HepG2 (cell line): ENCODE measurements around the gene PEX11B. TPM values are rescaled to one million over a fixed set of nuclear protein-coding genes. Genes with fewer than 3 reads are reported as not detected.

Source experiments
- ARID5B ChIP-seq: IDR thresholded peaks from 2 replicates; pipeline ENCODE4 v1.4.0; 2020; ENCODE audit warnings: mild to moderate bottlenecking, missing genetic modification reagents
- BORCS8-MEF2B ChIP-seq: sonication (generic); formaldehyde crosslinking; IDR thresholded peaks from 2 replicates; pipeline ENCODE4 v1.8.0; 2022; ENCODE audit warnings: mild to moderate bottlenecking, missing genetic modification reagents
- CBX5 ChIP-seq: sonication (generic); formaldehyde crosslinking; IDR thresholded peaks from 2 replicates; pipeline ENCODE4 v1.4.0; 2020; ENCODE audit warnings: missing genetic modification reagents, borderline replicate concordance
- GABPB1 ChIP-seq: IDR thresholded peaks from 2 replicates; pipeline ENCODE4 v1.6.1; 2016; ENCODE audit warnings: mild to moderate bottlenecking, missing genetic modification reagents, moderate library complexity, missing compliant biosample characterization
- HMG20B ChIP-seq: conservative IDR thresholded peaks from 2 replicates; pipeline ENCODE4 v1.6.1; 2016; ENCODE audit warnings: missing genetic modification reagents, missing compliant biosample characterization
- HNRNPL ChIP-seq: fragments of 200-400 bp; formaldehyde crosslinking; IDR thresholded peaks from 2 replicates; pipeline ENCODE4 v1.6.1; 2017; ENCODE audit warnings: mild to moderate bottlenecking, low read depth, low read length
- HNRNPLL ChIP-seq: fragments of 200-400 bp; formaldehyde crosslinking; IDR thresholded peaks from 2 replicates; pipeline ENCODE4 v1.6.1; 2017; ENCODE audit warnings: mild to moderate bottlenecking, low read depth, low read length; ENCODE audit not compliant: poor library complexity, severe bottlenecking
- KAT7 ChIP-seq: IDR thresholded peaks from 2 replicates; pipeline ENCODE4 v1.6.1; 2018; ENCODE audit warnings: borderline replicate concordance, missing compliant biosample characterization
- KMT2B ChIP-seq: IDR thresholded peaks from 2 replicates; pipeline ENCODE4 v1.6.1; 2016; ENCODE audit warnings: missing genetic modification reagents, missing compliant biosample characterization
- MAZ ChIP-seq, 2 experiments: sonication (generic) in 1 of 2; formaldehyde crosslinking in 1 of 2; IDR thresholded peaks; 2 replicates each; pipeline versions ENCODE4 v1.5.0 to v1.6.1; 2012 to 2020; ENCODE audit warnings: low read depth in 2 of 2, mild to moderate bottlenecking in 2 of 2, borderline replicate concordance in 1 of 2, improper control_type of control experiment in 1 of 2, low read length in 1 of 2, missing genetic modification reagents in 1 of 2, moderate library complexity in 1 of 2
- POLR2G ChIP-seq: fragments of 200-400 bp; formaldehyde crosslinking; IDR thresholded peaks from 2 replicates; pipeline ENCODE4 v1.6.1; 2018; ENCODE audit warnings: mild to moderate bottlenecking, low read depth, low read length, moderate library complexity
- PTBP1 ChIP-seq: fragments of 200-400 bp; formaldehyde crosslinking; IDR thresholded peaks from 2 replicates; pipeline ENCODE4 v1.6.1; 2018; ENCODE audit warnings: low read length, low read depth; ENCODE audit not compliant: poor library complexity, severe bottlenecking
- SP4 ChIP-seq: sonication (generic); formaldehyde crosslinking; IDR thresholded peaks from 2 replicates; pipeline ENCODE4 v1.8.1; 2023; ENCODE audit warnings: mild to moderate bottlenecking, missing genetic modification reagents
- TARDBP ChIP-seq: sonication (generic); formaldehyde crosslinking; IDR thresholded peaks from 2 replicates; pipeline ENCODE4 v1.8.0; 2022; ENCODE audit warnings: mild to moderate bottlenecking, missing genetic modification reagents
- YEATS4 ChIP-seq: sonication (generic); formaldehyde crosslinking; IDR thresholded peaks from 2 replicates; pipeline ENCODE4 v1.4.0; 2020; ENCODE audit warnings: missing genetic modification reagents, borderline replicate concordance
- ZNF205 ChIP-seq: IDR thresholded peaks from 2 replicates; pipeline ENCODE4 v1.6.1; 2018; ENCODE audit warnings: missing biosample characterization, missing genetic modification reagents
- ZNF788 ChIP-seq: sonication (generic); formaldehyde crosslinking; IDR thresholded peaks from 2 replicates; pipeline ENCODE4 v1.5.0; 2020; ENCODE audit warnings: mild to moderate bottlenecking, missing genetic modification reagents, borderline replicate concordance
- polyA plus RNA-seq, 8 experiments: library from polyadenylated mRNA; depleted of rRNA in 3 of 8; stranded (reverse) in 7 of 8; unstranded in 1 of 8; fragments of >200 nt; fragmentation: Illumina TruSeq in 4 of 8; extraction: Trizol in 4 of 8; gene quantifications; 2 replicates each; pipeline versions ENCODE4 v1.2.1 to v1.2.3, GENCODE V29; 2011 to 2016; ENCODE audit warnings: low read depth in 4 of 8, missing spikeins in 1 of 8, mixed read lengths in 1 of 8; ENCODE audit not compliant: insufficient read depth in 1 of 8
- total RNA-seq, 5 experiments: library from RNA; depleted of rRNA; stranded (reverse); fragments of >200 nt; fragmentation: Illumina TruSeq; extraction: Trizol; gene quantifications; 2 replicates each; pipeline ENCODE4 v1.2.3, GENCODE V29; 2016; ENCODE audit warnings: low read depth in 1 of 5
- TF ChIP-seq, protein P1 (sequence below): sonication (generic); formaldehyde crosslinking; IDR thresholded peaks from 2 replicates; pipeline ENCODE4 v1.4.0; 2020; ENCODE audit warnings: missing genetic modification reagents
- TF ChIP-seq, protein P2 (sequence below): sonication (generic); formaldehyde crosslinking; IDR thresholded peaks from 2 replicates; pipeline ENCODE4 v1.5.1; 2020; ENCODE audit warnings: mild to moderate bottlenecking, moderate library complexity, missing genetic modification reagents

The PEX11B gene
- total and polyA plus RNA-seq, 2 of the 13 experiments (the other 11 are each of a cell fraction or from before 2014, with no cell fraction given), result 21.6 to 48.4 TPM

DNA sequence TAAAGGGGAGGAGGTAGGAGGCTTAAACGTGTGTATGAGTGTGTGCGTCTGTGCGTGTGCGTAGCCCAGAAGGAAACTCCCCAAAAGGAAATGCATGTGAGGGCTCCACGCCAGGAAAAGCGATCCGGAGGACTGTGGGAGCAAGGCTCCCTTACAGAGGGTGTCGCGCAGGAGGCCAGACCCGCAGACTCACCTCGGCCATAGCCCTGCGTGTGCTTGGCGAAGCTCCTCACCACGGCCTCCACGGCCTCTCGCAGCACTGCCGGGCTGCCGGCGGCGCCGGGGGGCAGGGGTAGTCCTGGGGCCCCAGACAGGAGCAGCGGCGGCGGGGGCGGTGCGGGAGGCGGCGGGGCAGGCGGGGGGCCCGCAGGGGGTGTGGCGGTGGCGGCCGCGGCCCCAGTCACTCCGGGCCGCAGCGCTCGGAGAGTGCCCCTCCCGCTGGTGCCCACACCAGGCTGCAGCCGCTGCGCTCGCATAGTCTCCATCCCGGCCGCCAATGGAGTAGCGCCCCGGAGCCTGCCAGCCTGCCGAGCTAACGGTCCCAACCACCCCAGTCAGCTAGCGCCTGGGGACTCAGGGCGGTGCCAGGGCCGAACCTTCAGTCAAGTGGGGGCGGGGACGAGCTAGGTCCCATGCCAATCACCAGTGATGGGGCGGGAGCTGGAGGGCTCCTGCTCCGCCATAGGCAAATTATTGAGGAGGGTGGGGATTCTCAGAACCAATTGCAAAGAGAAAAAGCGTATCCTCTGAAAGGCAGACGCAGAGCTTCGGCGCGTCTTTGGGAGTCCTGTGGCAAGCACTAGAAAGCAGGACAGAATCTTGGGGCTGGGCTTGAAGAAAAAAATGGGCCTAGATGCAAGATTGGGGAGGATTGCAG is 39.2 kb upstream of the PEX11B start, which contains the start of gene LIX1L (continued):
- TF ChIP-seq SP4 (CRISPR knock-in tag), result peak; percentile 81
- 0 out of 2 replicates have a peak, but pooled peaks have one; percentile 49 for TF ChIP-seq ZNF205
- TF ChIP-seq, protein P1, sequence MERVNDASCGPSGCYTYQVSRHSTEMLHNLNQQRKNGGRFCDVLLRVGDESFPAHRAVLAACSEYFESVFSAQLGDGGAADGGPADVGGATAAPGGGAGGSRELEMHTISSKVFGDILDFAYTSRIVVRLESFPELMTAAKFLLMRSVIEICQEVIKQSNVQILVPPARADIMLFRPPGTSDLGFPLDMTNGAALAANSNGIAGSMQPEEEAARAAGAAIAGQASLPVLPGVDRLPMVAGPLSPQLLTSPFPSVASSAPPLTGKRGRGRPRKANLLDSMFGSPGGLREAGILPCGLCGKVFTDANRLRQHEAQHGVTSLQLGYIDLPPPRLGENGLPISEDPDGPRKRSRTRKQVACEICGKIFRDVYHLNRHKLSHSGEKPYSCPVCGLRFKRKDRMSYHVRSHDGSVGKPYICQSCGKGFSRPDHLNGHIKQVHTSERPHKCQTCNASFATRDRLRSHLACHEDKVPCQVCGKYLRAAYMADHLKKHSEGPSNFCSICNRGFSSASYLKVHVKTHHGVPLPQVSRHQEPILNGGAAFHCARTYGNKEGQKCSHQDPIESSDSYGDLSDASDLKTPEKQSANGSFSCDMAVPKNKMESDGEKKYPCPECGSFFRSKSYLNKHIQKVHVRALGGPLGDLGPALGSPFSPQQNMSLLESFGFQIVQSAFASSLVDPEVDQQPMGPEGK (CRISPR knock-in tag), result peak; percentile 60
- TF ChIP-seq HMG20B (CRISPR knock-in tag), result peak; percentile 93
- peak; percentile 81 for TF ChIP-seq POLR2G
- TF ChIP-seq KMT2B (CRISPR knock-in tag), result peak; percentile 66; the same call in 1 of the 2 replicates
- 0 out of 2 replicates have a peak, but pooled peaks have one; percentile 8 for TF ChIP-seq ARID5B (CRISPR knock-in tag)
- TF ChIP-seq MAZ (IDR thresholded peaks at IDR 0.05; ENCODE audit: borderline replicate concordance, low read depth, low read length), result peak; percentile 25; the same call in 1 of the 2 replicates
- peak; percentile 64; the same call in 1 of the 2 replicates for TF ChIP-seq MAZ (CRISPR knock-in tag; IDR thresholded peaks at IDR 0.05; ENCODE audit: low read depth)
- TF ChIP-seq PTBP1, result no peak
- TF ChIP-seq BORCS8-MEF2B (CRISPR knock-in tag), result peak; percentile 39; the same call in 1 of the 2 replicates
- TF ChIP-seq ZNF788 (CRISPR knock-in tag), result peak; percentile 34; the same call in 1 of the 2 replicates
- peak; percentile 66; the same call in 1 of the 2 replicates for TF ChIP-seq GABPB1 (CRISPR knock-in tag)
- TF ChIP-seq, protein P2, sequence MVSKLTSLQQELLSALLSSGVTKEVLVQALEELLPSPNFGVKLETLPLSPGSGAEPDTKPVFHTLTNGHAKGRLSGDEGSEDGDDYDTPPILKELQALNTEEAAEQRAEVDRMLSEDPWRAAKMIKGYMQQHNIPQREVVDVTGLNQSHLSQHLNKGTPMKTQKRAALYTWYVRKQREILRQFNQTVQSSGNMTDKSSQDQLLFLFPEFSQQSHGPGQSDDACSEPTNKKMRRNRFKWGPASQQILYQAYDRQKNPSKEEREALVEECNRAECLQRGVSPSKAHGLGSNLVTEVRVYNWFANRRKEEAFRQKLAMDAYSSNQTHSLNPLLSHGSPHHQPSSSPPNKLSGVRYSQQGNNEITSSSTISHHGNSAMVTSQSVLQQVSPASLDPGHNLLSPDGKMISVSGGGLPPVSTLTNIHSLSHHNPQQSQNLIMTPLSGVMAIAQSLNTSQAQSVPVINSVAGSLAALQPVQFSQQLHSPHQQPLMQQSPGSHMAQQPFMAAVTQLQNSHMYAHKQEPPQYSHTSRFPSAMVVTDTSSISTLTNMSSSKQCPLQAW (CRISPR knock-in tag), result peak; percentile 43; the same call in 1 of the 2 replicates
- peak; percentile 98 for TF ChIP-seq HNRNPLL
- TF ChIP-seq HNRNPL, result peak; percentile 91
- TF ChIP-seq TARDBP, result peak; percentile 57
- TF ChIP-seq KAT7 (CRISPR knock-in tag), result no peak; the same call in 1 of the 2 replicates
- peak; percentile 32; the same call in 1 of the 2 replicates for TF ChIP-seq CBX5 (CRISPR knock-in tag)
- peak; percentile 63; the same call in 1 of the 2 replicates for TF ChIP-seq YEATS4 (CRISPR knock-in tag)
